Liver (tissue), 9 donors: ENCODE data around the gene NDUFS7. TPM values are rescaled to one million over a fixed set of nuclear protein-coding genes. Genes with fewer than 3 reads are reported as not detected.

ENCODE experiments used
- DNase-seq: peaks from one replicate; pipeline ENCODE4 v3.0.0-alpha.2; 2017; ENCODE audit warnings: low spot score
- H3K27ac ChIP-seq, 2 donors: one replicate each; pipeline ENCODE4 v1.7.0; 2013; ENCODE audit warnings: inconsistent platforms in 2 of 2, low read length in 2 of 2, control low read depth in 1 of 2, low read depth in 1 of 2, mild to moderate bottlenecking in 1 of 2
- H3K27me3 ChIP-seq, 4 donors: one replicate each; pipeline versions ENCODE4 v1.6.1 to v1.7.0; 2013; ENCODE audit warnings: low read length in 3 of 4, inconsistent platforms in 1 of 4, mild to moderate bottlenecking in 1 of 4, moderate library complexity in 1 of 4; ENCODE audit not compliant: control insufficient read depth in 4 of 4, insufficient read depth in 4 of 4
- H3K36me3 ChIP-seq, 4 donors: one replicate each; pipeline versions ENCODE4 v1.6.1 to v1.7.0; 2013; ENCODE audit warnings: low read length in 3 of 4, mild to moderate bottlenecking in 3 of 4, low read depth in 1 of 4, moderate library complexity in 1 of 4; ENCODE audit not compliant: control insufficient read depth in 4 of 4, insufficient read depth in 3 of 4
- H3K4me1 ChIP-seq, 4 donors: one replicate each; pipeline versions ENCODE4 v1.6.1 to v1.7.0; 2013; ENCODE audit warnings: low read length in 3 of 4, mild to moderate bottlenecking in 3 of 4, moderate library complexity in 1 of 4; ENCODE audit not compliant: control insufficient read depth in 4 of 4, insufficient read depth in 4 of 4
- H3K4me3 ChIP-seq, 3 donors: one replicate each; pipeline versions ENCODE4 v1.6.1 to v1.7.0; 2013; ENCODE audit warnings: low read length in 3 of 3, control low read depth in 1 of 3, low read depth in 1 of 3, mild to moderate bottlenecking in 1 of 3
- H3K9ac ChIP-seq, 2 donors: one replicate each; pipeline ENCODE4 v1.7.0; 2013; ENCODE audit warnings: low read length in 2 of 2, mild to moderate bottlenecking in 2 of 2, moderate library complexity in 2 of 2, control low read depth in 1 of 2, low read depth in 1 of 2
- H3K9me3 ChIP-seq, 4 donors: one replicate each; pipeline versions ENCODE4 v1.6.1 to v1.7.0; 2013; ENCODE audit warnings: low read length in 3 of 4; ENCODE audit not compliant: control insufficient read depth in 4 of 4
- CTCF ChIP-seq: fragments of 150-350 bp; IDR thresholded peaks from 2 replicates; pipeline ENCODE4 v1.5.1; 2017; ENCODE audit warnings: improper control_type of control experiment, low read depth, low read length; ENCODE audit not compliant: missing input control
- EGR1 ChIP-seq, 2 donors: IDR thresholded peaks; 2 replicates each; pipeline ENCODE4 v1.6.1; 2016 to 2018; ENCODE audit warnings: antibody characterized with exemption in 2 of 2, low read depth in 2 of 2
- FOXA2 ChIP-seq: IDR thresholded peaks from 2 replicates; pipeline ENCODE4 v1.6.1; 2016; ENCODE audit warnings: antibody characterized with exemption
- JUND ChIP-seq, 2 donors: IDR thresholded peaks; 2 replicates each; pipeline ENCODE4 v1.6.1; 2016; ENCODE audit warnings: antibody characterized with exemption in 2 of 2
- MAX ChIP-seq: IDR thresholded peaks from 2 replicates; pipeline ENCODE4 v1.6.1; 2016; ENCODE audit warnings: antibody characterized with exemption
- NR2F2 ChIP-seq: IDR thresholded peaks from 2 replicates; pipeline ENCODE4 v1.6.1; 2016; ENCODE audit warnings: antibody characterized with exemption
- REST ChIP-seq: IDR thresholded peaks from 2 replicates; pipeline ENCODE4 v1.6.1; 2016; ENCODE audit warnings: antibody characterized with exemption, mild to moderate bottlenecking
- RXRA ChIP-seq, 2 donors: IDR thresholded peaks; 2 replicates each; pipeline ENCODE4 v1.6.1; 2017 to 2018; ENCODE audit warnings: antibody characterized with exemption in 2 of 2, mild to moderate bottlenecking in 1 of 2
- SP1 ChIP-seq: IDR thresholded peaks from 2 replicates; pipeline ENCODE4 v1.6.1; 2018; ENCODE audit warnings: antibody characterized with exemption, mild to moderate bottlenecking
- WGBS: extraction: QIAGEN DNeasy Blood & Tissue Kit; methylation state at CpG from one replicate; pipeline ENCODE4 v1.1.7; 2013; 5-methylcytosine and 5-hydroxymethylcytosine counted together
- polyA plus RNA-seq, 2 donors: library from polyadenylated mRNA; stranded (reverse) in 1 of 2; unstranded in 1 of 2; fragments of 200-250 nt in 1 of 2; fragments of >200 nt in 1 of 2; fragmentation: Nextera tagmentation in 1 of 2; extraction: Ambion mirVana in 1 of 2; gene quantifications; one replicate each; pipeline versions ENCODE4 v1.2.1 to v1.2.3, GENCODE V29; 2013 to 2015
- total RNA-seq, 2 donors: library from RNA; depleted of rRNA; stranded (reverse); fragments of >200 nt; gene quantifications; one replicate each; pipeline ENCODE4 v1.2.3, GENCODE V29; 2014
- TF ChIP-seq, protein P1 (sequence below): IDR thresholded peaks from 2 replicates; pipeline ENCODE4 v1.6.1; 2016; ENCODE audit warnings: antibody characterized with exemption
- donor health status: healthy.
- donor health status: healthy.
- donor health status: healthy.
- donor health status: healthy.
- donor health status: healthy.

The NDUFS7 gene
- total and polyA plus RNA-seq, 4 donors = 54.4 to 185 (median 128) TPM

GRCh38 chr19:1401138-1401888 is 17.6 kb downstream of the NDUFS7 start, which contains the start of gene GAMT:
GAMT (minus strand) TSS chr19:1401542; CDS start chr19:1401476, 66 bp downstream.
- peak within 1 kb of the TSS; percentile 73 to 89 for H3K27ac ChIP-seq
- peaks cover 0 to 6% (median 2%) of the 10 kb centered on the region in 4 donors for H3K36me3 ChIP-seq
- no peaks in the 10 kb centered on the region for H3K27me3 ChIP-seq
- peaks cover 18 to 49% (median 33%) of the 10 kb centered on the region in 4 donors for H3K4me1 ChIP-seq
- no peak for DNase-seq
- no peaks in the 10 kb centered on the region for H3K9me3 ChIP-seq
- TF ChIP-seq, protein P1, sequence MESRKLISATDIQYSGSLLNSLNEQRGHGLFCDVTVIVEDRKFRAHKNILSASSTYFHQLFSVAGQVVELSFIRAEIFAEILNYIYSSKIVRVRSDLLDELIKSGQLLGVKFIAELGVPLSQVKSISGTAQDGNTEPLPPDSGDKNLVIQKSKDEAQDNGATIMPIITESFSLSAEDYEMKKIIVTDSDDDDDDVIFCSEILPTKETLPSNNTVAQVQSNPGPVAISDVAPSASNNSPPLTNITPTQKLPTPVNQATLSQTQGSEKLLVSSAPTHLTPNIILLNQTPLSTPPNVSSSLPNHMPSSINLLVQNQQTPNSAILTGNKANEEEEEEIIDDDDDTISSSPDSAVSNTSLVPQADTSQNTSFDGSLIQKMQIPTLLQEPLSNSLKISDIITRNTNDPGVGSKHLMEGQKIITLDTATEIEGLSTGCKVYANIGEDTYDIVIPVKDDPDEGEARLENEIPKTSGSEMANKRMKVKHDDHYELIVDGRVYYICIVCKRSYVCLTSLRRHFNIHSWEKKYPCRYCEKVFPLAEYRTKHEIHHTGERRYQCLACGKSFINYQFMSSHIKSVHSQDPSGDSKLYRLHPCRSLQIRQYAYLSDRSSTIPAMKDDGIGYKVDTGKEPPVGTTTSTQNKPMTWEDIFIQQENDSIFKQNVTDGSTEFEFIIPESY = no peak
- TF ChIP-seq CTCF (peak; percentile 38), JUND (IDR thresholded peaks at IDR 0.05) (no peak), MAX (no peak), RXRA (IDR thresholded peaks at IDR 0.05) (no peak), EGR1 (IDR thresholded peaks at IDR 0.05; ENCODE audit: low read depth in 2 of 2) (no peak), REST (no peak), SP1 (no peak)
- WGBS = under 1% methylated on average over 87 of the region's 87 CpGs
- H3K9ac ChIP-seq = peak within 1 kb of the TSS; percentile 64 to 70
- H3K4me3 ChIP-seq = peak within 1 kb of the TSS; percentile 51 to 94 (median 72)

GRCh38 chr19:1401889-1402217 is 18.1 kb downstream of the NDUFS7 start:
- no peak for DNase-seq
- peaks cover 0 to 6% (median 2%) of the 10 kb centered on the region in 4 donors for H3K36me3 ChIP-seq
- TF ChIP-seq REST (no peak), FOXA2 (no peak), RXRA (IDR thresholded peaks at IDR 0.05) (no peak), NR2F2 (no peak)
- peak overlapping the region in 2 of 3 donors; percentile 58 to 94 for H3K4me3 ChIP-seq
- H3K4me1 ChIP-seq = peaks cover 14 to 47% (median 32%) of the 10 kb centered on the region in 4 donors
- H3K27ac ChIP-seq = peak overlapping the region in 1 of 2 donors; percentile 89
- peak overlapping the region; percentile 14 to 70 for H3K9ac ChIP-seq
- WGBS = 57% methylated on average over 11 of the region's 11 CpGs
- H3K27me3 ChIP-seq = no peaks in the 10 kb centered on the region
- no peaks in the 10 kb centered on the region for H3K9me3 ChIP-seq
